ENCODE measurements around the gene PROM1.

PROM1 gene

GRCh38 chr4:16124232-16124631 is 40.4 kb upstream of the PROM1 start:
- TF ChIP-seq CTCF (IDR thresholded peaks at IDR 0.05; ENCODE audit: borderline replicate concordance, insufficient read depth, low read depth, low read length) = no peak

GRCh38 chr4:16123356-16124084 is 39.7 kb upstream of the PROM1 start:
- H3K4me3 ChIP-seq (ENCODE audit: low read depth, low read length) = no peak overlapping the region
- no peak for TF ChIP-seq CTCF (IDR thresholded peaks at IDR 0.05; ENCODE audit: borderline replicate concordance, insufficient read depth, low read depth, low read length)

More at GRCh38 chr4:16124232-16124631, 40.4 kb upstream of the PROM1 start:
- no peak overlapping the region for H3K4me3 ChIP-seq (ENCODE audit: low read depth, low read length)

- no peak for TF ChIP-seq CTCF (IDR thresholded peaks at IDR 0.05; ENCODE audit: borderline replicate concordance, insufficient read depth, low read depth, low read length)
These were observed 39.0 kb upstream of the PROM1 start for GRCh38 chr4:16122784-16123183.

GRCh38 chr4:16122308-16122711 is 38.5 kb upstream of the PROM1 start:
- no peak overlapping the region for H3K4me3 ChIP-seq (ENCODE audit: low read depth, low read length)
- no peak for TF ChIP-seq CTCF (IDR thresholded peaks at IDR 0.05; ENCODE audit: borderline replicate concordance, insufficient read depth, low read depth, low read length)

More at GRCh38 chr4:16122784-16123183, 39.0 kb upstream of the PROM1 start:
- no peak overlapping the region for H3K4me3 ChIP-seq (ENCODE audit: low read depth, low read length)

- no peak for TF ChIP-seq CTCF (IDR thresholded peaks at IDR 0.05; ENCODE audit: borderline replicate concordance, insufficient read depth, low read depth, low read length)
- no peak overlapping the region for H3K4me3 ChIP-seq (ENCODE audit: low read depth, low read length)
These were observed 36.9 kb upstream of the PROM1 start for GRCh38 chr4:16120720-16121119.

- TF ChIP-seq CTCF (IDR thresholded peaks at IDR 0.05; ENCODE audit: borderline replicate concordance, insufficient read depth, low read depth, low read length) = no peak
- no peak overlapping the region for H3K4me3 ChIP-seq (ENCODE audit: low read depth, low read length)
These were observed 36.2 kb upstream of the PROM1 start for GRCh38 chr4:16119981-16120380.

GRCh38 chr4:16118090-16118489 is 34.3 kb upstream of the PROM1 start:
- no peak overlapping the region for H3K4me3 ChIP-seq (ENCODE audit: low read depth, low read length)
- TF ChIP-seq CTCF (IDR thresholded peaks at IDR 0.05; ENCODE audit: borderline replicate concordance, insufficient read depth, low read depth, low read length) = no peak

Data from GM12875 (cell line).